ENCODE data around the gene DNM3.

DNA sequence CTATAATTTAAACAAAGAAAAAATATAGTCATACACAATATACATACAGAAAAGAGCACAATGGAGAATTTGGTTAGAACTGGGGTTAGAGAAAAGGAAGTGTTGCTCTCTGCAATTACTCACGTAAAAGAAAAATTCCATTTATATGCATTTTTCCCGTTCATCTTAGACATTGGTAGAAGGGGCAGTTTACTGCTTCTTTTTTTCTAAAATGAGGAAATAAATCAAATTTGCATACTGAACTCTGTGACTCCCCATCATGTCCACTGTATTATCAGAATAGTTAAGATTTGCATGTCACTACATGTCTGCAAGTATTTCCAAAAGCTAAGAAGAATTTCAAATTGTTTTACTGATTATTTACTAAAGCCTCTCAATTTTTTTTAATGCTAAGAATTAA, 535.1 kb downstream of the DNM3 start:
- TF ChIP-seq EZH2phosphoT487 (IDR thresholded peaks at IDR 0.05; ENCODE audit: low read length) (no peak), EZH2 (optimal IDR thresholded peaks at IDR 0.05; ENCODE audit: low read depth, low read length) (no peak)
- TF ChIP-seq, protein P1, sequence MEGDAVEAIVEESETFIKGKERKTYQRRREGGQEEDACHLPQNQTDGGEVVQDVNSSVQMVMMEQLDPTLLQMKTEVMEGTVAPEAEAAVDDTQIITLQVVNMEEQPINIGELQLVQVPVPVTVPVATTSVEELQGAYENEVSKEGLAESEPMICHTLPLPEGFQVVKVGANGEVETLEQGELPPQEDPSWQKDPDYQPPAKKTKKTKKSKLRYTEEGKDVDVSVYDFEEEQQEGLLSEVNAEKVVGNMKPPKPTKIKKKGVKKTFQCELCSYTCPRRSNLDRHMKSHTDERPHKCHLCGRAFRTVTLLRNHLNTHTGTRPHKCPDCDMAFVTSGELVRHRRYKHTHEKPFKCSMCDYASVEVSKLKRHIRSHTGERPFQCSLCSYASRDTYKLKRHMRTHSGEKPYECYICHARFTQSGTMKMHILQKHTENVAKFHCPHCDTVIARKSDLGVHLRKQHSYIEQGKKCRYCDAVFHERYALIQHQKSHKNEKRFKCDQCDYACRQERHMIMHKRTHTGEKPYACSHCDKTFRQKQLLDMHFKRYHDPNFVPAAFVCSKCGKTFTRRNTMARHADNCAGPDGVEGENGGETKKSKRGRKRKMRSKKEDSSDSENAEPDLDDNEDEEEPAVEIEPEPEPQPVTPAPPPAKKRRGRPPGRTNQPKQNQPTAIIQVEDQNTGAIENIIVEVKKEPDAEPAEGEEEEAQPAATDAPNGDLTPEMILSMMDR (IDR thresholded peaks at IDR 0.05; ENCODE audit: low read length): no peak
